Measurements from ENCODE around the gene PSMB10. TPM values are rescaled to one million over a fixed set of nuclear protein-coding genes. Genes with fewer than 3 reads are reported as not detected.

Gene PSMB10
- total and polyA plus RNA-seq, 2 donors (not counting 3 experiments of a cell fraction or from before 2014, with no cell fraction given) = 40.8 to 54.7 TPM

- CTCF ChIA-PET = interaction anchor here (0.5 to 2.4 kb wide), 7 partner anchors 11 to 126 kb away, joined by 3 to 8 read pairs (median 4); no protein-coding TSS in a partner anchor
- POLR2A ChIA-PET = no interaction called here
- Histone ChIP-seq H3K9ac (replicated peaks; ENCODE audit: extremely low read depth, insufficient read depth, low read length) (no peak overlapping the region), H4K20me1 (replicated peaks; ENCODE audit: control insufficient read depth, extremely low read depth, insufficient read depth, low read length) (no peaks in the 10 kb centered on the region), H3K27ac (ENCODE audit: insufficient read depth, low read depth, low read length) (no peak overlapping the region), H3K4me1 (ENCODE audit: control insufficient read depth, extremely low read depth, insufficient read depth, low read length) (no peaks in the 10 kb centered on the region), H3K9me3 (replicated peaks; ENCODE audit: control insufficient read depth, insufficient read depth, low read length) (no peaks in the 10 kb centered on the region), H3K36me3 (ENCODE audit: control insufficient read depth in 2 of 2, extremely low read depth in 1 of 2, insufficient read depth in 2 of 2, low read length in 2 of 2) (peaks cover 0 to 13% of the 10 kb centered on the region in 2 experiments), H3K27me3 (ENCODE audit: control insufficient read depth in 2 of 2, insufficient read depth in 2 of 2, low read length in 2 of 2) (no peaks in the 10 kb centered on the region), H2AFZ (ENCODE audit: low read depth, low read length) (no peak overlapping the region), H3K4me3 (replicated peaks in 1 of 3; ENCODE audit: insufficient read depth in 1 of 3, low read depth in 1 of 3, low read length in 3 of 3) (no peak overlapping the region), H3K9me1 (replicated peaks; ENCODE audit: control insufficient read depth, extremely low read depth, insufficient read depth, low read length) (no peaks in the 10 kb centered on the region), H3K79me2 (ENCODE audit: control insufficient read depth, insufficient read depth, low read length) (no peaks in the 10 kb centered on the region), H3K4me2 (ENCODE audit: insufficient read depth, low read length) (no peak overlapping the region)
- DNase-seq (ENCODE audit: low read depth, low spot score) = no peak
- BruUV-seq (replicated peaks) = no TSS peak
- TF ChIP-seq, protein P1, sequence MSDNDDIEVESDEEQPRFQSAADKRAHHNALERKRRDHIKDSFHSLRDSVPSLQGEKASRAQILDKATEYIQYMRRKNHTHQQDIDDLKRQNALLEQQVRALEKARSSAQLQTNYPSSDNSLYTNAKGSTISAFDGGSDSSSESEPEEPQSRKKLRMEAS (IDR thresholded peaks at IDR 0.05; ENCODE audit: insufficient read depth, insufficient read length) = no peak
- no peak for TF ChIP-seq FOS (IDR thresholded peaks at IDR 0.05; ENCODE audit: borderline replicate concordance, insufficient read depth, low read length)
- no peak for TF ChIP-seq EZH2 (IDR thresholded peaks at IDR 0.05; ENCODE audit: borderline replicate concordance, low read depth, low read length, severe bottlenecking)
- no peak for TF ChIP-seq POLR2A (IDR thresholded peaks at IDR 0.05; ENCODE audit: low read depth, low read length)
- TF ChIP-seq POLR2AphosphoS5 (IDR thresholded peaks at IDR 0.05; ENCODE audit: insufficient read depth, low read depth, low read length) = no peak
- TF ChIP-seq CTCF (IDR thresholded peaks at IDR 0.05; ENCODE audit: extremely low read depth in 1 of 2, insufficient read depth in 1 of 2, low read depth in 1 of 2, low read length in 2 of 2) = no peak
- TF ChIP-seq JUN (IDR thresholded peaks at IDR 0.05; ENCODE audit: borderline replicate concordance, insufficient read depth, insufficient read length, low read depth) = no peak
- TF ChIP-seq MYC (IDR thresholded peaks at IDR 0.05; ENCODE audit: low read depth, low read length) = no peak
- TF ChIP-seq GATA2 (IDR thresholded peaks at IDR 0.05; ENCODE audit: insufficient read depth, insufficient read length, low read depth, low read length) = no peak
- dilution Hi-C loops (cut with MboI; ENCODE audit: extremely low pct_ligation_motif_present, low sequenced_read_pairs) = loop anchor here (25.0 kb wide), 1 partner anchor 228 kb away; no protein-coding TSS in a partner anchor
- no peak for FAIRE-seq
- intact Hi-C loops (cut with micrococcal nuclease) = no loop called here
These were observed 21.7 kb downstream of the PSMB10 start for GRCh38 chr16:67914758-67915495.

Measured in endothelial cell of umbilical vein (primary cell).